ENCODE measurements around the gene HSPBAP1. TPM values are rescaled to one million over a fixed set of nuclear protein-coding genes. Genes with fewer than 3 reads are reported as not detected.

HSPBAP1 gene
- total and polyA plus RNA-seq, 7 donors, result 4.8 to 24.7 (median 17.6) TPM

DNA sequence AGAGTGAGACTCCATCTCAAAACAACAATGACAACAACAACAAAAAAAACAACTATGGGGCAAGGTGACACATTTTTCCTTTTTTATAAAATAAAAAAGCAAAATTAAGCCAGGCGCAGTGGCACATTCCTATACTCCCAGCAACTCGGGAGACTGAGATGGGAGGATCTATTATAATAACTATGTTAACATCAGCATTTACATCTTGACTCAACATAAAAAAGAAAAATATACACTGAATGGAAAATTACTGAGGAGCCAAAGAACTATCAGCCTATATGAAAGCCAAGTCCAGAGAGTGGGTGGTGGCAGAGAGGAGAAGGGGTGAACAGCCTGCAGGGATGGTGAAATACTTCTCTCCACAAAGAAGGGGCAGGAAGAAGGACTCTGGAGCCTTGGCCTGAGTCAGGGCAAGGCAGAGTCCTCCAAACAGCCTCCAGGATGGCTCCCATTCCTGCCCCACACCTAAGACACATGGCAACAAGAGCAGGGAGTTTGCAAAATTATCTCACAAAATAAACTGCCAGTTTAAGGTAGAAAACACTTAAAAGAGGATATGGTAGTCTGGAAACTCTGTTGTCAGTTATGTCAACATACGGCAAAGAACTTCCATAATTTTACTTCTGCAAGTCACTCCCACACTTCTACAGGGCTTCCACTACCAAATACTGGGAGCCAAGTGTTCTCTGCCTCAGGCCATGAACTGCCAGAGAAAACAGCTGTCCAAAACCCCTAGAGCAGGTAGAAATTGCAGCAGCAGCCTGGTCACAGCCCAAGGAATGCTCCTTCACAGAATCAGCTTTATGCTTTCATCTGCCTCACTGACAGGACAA is 25.9 kb downstream of the HSPBAP1 start:
- 79 to 90% (median 88%) methylated on average over 3 of the region's 3 CpGs for WGBS, 3 donors
- Histone ChIP-seq H3K36me3 (ENCODE audit: insufficient read depth in 1 of 2, low read depth in 1 of 2) (peaks cover 4 to 50% of the 10 kb centered on the region in 2 donors), H3K27ac (peak overlapping the region; percentile 71), H3K27me3 (ENCODE audit: insufficient read depth in 3 of 3, low read length in 2 of 3) (no peaks in the 10 kb centered on the region), H3K4me1 (peaks cover 38% of the 10 kb centered on the region), H3K9me3 (no peaks in the 10 kb centered on the region), H3K4me3 (no peak overlapping the region)
- DNase-seq (no peak), ATAC-seq (peak; percentile 55 to 69 (median 68))
- TF ChIP-seq, protein P1, sequence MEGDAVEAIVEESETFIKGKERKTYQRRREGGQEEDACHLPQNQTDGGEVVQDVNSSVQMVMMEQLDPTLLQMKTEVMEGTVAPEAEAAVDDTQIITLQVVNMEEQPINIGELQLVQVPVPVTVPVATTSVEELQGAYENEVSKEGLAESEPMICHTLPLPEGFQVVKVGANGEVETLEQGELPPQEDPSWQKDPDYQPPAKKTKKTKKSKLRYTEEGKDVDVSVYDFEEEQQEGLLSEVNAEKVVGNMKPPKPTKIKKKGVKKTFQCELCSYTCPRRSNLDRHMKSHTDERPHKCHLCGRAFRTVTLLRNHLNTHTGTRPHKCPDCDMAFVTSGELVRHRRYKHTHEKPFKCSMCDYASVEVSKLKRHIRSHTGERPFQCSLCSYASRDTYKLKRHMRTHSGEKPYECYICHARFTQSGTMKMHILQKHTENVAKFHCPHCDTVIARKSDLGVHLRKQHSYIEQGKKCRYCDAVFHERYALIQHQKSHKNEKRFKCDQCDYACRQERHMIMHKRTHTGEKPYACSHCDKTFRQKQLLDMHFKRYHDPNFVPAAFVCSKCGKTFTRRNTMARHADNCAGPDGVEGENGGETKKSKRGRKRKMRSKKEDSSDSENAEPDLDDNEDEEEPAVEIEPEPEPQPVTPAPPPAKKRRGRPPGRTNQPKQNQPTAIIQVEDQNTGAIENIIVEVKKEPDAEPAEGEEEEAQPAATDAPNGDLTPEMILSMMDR (IDR thresholded peaks at IDR 0.05), result no peak
- intact Hi-C loops (cut with DNase I), result no loop called here

DNA sequence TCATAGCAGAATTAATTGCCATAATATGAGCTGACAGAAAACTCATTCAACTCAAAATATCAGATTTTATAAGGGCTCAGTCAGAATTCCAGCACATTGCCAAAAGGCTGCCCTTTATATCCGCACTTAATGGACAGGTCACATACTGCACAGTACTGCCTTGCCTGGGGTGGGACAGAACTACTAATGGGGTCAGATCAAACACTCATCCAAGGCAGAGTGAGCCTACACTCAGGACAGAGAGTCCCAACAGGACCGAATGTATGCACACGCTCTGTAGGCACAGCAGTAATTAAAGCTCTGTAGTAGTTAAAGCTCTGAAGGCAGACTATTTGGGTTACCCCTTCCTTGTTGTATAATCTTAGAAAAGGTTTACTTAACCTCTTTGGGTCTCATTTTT is 27.2 kb downstream of the HSPBAP1 start:
- Histone ChIP-seq H3K9me3 (no peaks in the 10 kb centered on the region), H3K27me3 (ENCODE audit: insufficient read depth in 3 of 3, low read length in 2 of 3) (no peaks in the 10 kb centered on the region), H3K4me1 (peaks cover 28% of the 10 kb centered on the region), H3K4me3 (no peak overlapping the region), H3K36me3 (ENCODE audit: insufficient read depth in 1 of 2, low read depth in 1 of 2) (peaks cover 4 to 54% of the 10 kb centered on the region in 2 donors), H3K27ac (no peak overlapping the region)
- whole genome bisulfite sequencing, 3 donors, result 51 to 81% (median 71%) methylated on average over 3 of the region's 3 CpGs
- DNase-seq (no peak), ATAC-seq (peak in 3 of 4 donors; percentile 47 to 53 (median 53))
- TF ChIP-seq, protein P1 (IDR thresholded peaks at IDR 0.05), result no peak
- intact Hi-C loops (cut with DNase I), result no loop called here

DNA sequence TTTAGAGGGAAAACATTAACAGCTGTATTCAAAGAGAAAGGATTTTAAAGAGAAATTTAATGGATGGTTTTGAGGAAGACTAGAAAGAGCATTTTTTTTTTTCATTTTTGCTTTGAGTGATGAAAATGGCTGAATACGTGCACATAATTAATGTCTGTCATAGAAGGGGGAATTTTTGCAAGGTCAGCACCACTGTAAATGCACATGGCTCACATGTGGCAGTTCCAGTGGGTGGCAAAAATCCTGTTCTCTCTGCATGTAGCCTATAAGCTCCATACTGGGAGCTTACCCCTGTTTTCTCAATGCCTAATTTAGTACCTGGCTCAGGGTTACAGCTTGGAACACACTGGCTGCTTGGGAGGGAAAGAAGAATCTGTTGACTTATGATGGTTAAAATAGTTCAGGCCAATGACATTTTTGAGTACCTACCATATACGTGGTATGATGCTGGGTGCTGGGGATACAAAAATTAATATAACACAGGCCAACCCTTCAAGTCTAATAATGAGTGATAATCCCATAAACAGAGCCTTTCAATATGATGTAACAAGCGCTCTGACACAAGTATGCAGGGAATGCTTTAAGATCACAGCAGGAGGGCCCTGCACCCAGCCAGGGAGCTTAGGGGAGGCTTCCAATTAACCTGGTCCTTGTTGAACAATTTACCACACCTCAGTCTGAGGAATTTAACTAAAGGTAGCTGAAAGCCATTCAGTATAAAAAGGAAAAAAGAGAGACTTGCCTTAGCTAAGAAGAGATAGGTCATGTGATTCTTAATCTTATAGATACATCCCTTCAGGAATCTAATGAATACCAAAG is 33.0 kb downstream of the HSPBAP1 start:
- Histone ChIP-seq H3K27me3 (ENCODE audit: insufficient read depth in 3 of 3, low read length in 2 of 3) (no peaks in the 10 kb centered on the region), H3K36me3 (ENCODE audit: insufficient read depth in 1 of 2, low read depth in 1 of 2) (peaks cover 0 to 53% of the 10 kb centered on the region in 2 donors), H3K4me1 (peaks cover 21% of the 10 kb centered on the region), H3K4me3 (no peak overlapping the region), H3K9me3 (no peaks in the 10 kb centered on the region), H3K27ac (peak overlapping the region; percentile 17)
- ATAC-seq (peak in 3 of 4 donors; percentile 14 to 47 (median 32)), DNase-seq (no peak)
- WGBS, 3 donors, result 51 to 70% (median 51%) methylated on average over 3 of the region's 3 CpGs
- intact Hi-C loops (cut with DNase I), result no loop called here
- TF ChIP-seq, protein P1 (IDR thresholded peaks at IDR 0.05), result no peak

DNA sequence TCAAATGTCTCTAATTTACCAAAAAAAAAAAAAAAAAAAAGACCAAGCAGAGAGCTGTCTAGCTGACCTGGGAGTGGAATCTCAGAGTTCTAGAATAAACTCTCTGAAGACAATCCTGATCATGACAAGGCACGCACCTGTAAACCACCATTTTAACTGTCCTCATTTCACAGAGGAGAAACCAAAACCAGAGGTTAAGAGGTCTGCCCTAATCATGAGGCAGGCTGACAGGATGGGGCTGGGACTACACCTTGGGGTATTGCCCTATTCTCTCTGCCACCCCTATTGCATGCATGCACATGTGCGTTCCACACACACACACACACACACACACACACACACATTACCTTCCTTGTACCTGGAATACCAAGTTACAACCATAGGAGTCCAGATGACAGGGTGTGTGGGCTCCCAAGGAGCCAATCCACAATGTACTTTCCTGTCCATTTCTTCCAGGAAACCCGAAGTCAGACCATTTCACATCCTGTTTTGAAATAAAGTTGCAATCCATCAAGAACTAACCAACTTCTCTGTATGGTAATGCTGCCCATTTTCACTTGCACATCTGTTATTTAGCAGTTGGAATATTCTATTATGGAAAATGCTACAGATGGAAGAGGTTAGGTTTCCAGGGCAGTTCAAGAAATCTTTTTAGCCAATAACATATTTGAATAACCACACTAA is 34.6 kb downstream of the HSPBAP1 start:
- H3K27ac ChIP-seq, result no peak overlapping the region
- intact Hi-C loops (cut with DNase I), result loop anchor here in 1 of 2 donors (5.0 kb wide), 1 partner anchor 33 kb away; the partner anchor contains the start of gene HSPBAP1
- H3K4me3 ChIP-seq, result no peak overlapping the region
- H3K36me3 ChIP-seq (ENCODE audit: insufficient read depth in 1 of 2, low read depth in 1 of 2), result peaks cover 4 to 57% of the 10 kb centered on the region in 2 donors
- WGBS, 3 donors, result 83 to 89% (median 85%) methylated on average over 3 of the region's 3 CpGs
- H3K27me3 ChIP-seq (ENCODE audit: insufficient read depth in 3 of 3, low read length in 2 of 3), result no peaks in the 10 kb centered on the region
- DNase-seq (no peak), ATAC-seq (no peak)
- no peaks in the 10 kb centered on the region for H3K9me3 ChIP-seq
- TF ChIP-seq, protein P1 (IDR thresholded peaks at IDR 0.05), result no peak
- H3K4me1 ChIP-seq, result peaks cover 21% of the 10 kb centered on the region

Measured in psoas muscle (tissue), 8 donors.